ENCODE measurements around the gene LDB2. TPM values are rescaled to one million over a fixed set of nuclear protein-coding genes. Genes with fewer than 3 reads are reported as not detected.

Gene LDB2
- total and polyA plus RNA-seq, 2 donors (not counting 1 experiment from before 2014, with no cell fraction given): 41.6 to 78.3 TPM

GRCh38 chr4:16492872-16493271, 405.6 kb downstream of the LDB2 start:
- no peak overlapping the region for H3K9ac ChIP-seq (ENCODE audit: insufficient read depth, low read length)
- TF ChIP-seq CTCF (conservative IDR thresholded peaks at IDR 0.05 in 1 of 2, IDR thresholded peaks at IDR 0.05 in 1 of 2; ENCODE audit: low read depth in 1 of 2, low read length in 2 of 2) (no peak), EZH2 (IDR thresholded peaks at IDR 0.05; ENCODE audit: low read length, missing control alignments) (no peak)
- DNase-seq (ENCODE audit: low read depth in 2 of 2): no peak
- no peak overlapping the region for H3K4me2 ChIP-seq (ENCODE audit: extremely low read depth, insufficient read depth, low read length)
- no peak overlapping the region for H3K27ac ChIP-seq (ENCODE audit: insufficient read depth, low read length)
- no peaks in the 10 kb centered on the region for H4K20me1 ChIP-seq (ENCODE audit: control insufficient read depth, extremely low read depth, insufficient read depth, low read length)
- no peak overlapping the region for H3K4me3 ChIP-seq (replicated peaks in 1 of 4; ENCODE audit: control extremely low read depth in 1 of 4, insufficient read depth in 1 of 4, low read depth in 3 of 4, low read length in 4 of 4)
- no peaks in the 10 kb centered on the region for H3K4me1 ChIP-seq (ENCODE audit: control insufficient read depth, extremely low read depth, insufficient read depth, low read length)
- no peaks in the 10 kb centered on the region for H3K27me3 ChIP-seq (ENCODE audit: control insufficient read depth, insufficient read depth, low read length)
- no peaks in the 10 kb centered on the region for H3K79me2 ChIP-seq (ENCODE audit: control insufficient read depth, insufficient read depth, low read length)
- no peaks in the 10 kb centered on the region for H3K9me3 ChIP-seq (ENCODE audit: control insufficient read depth, insufficient read depth, low read depth, low read length)
- H3K36me3 ChIP-seq (ENCODE audit: control insufficient read depth, insufficient read depth, low read length): no peaks in the 10 kb centered on the region
- no peak overlapping the region for H2AFZ ChIP-seq (ENCODE audit: low read length)

- no peak overlapping the region for H2AFZ ChIP-seq (ENCODE audit: low read length)
Observed at GRCh38 chr4:16489226-16489625, 409.2 kb downstream of the LDB2 start.

GRCh38 chr4:16488084-16488483, 410.4 kb downstream of the LDB2 start:
- H3K4me1 ChIP-seq (ENCODE audit: control insufficient read depth, extremely low read depth, insufficient read depth, low read length): no peaks in the 10 kb centered on the region
- no peaks in the 10 kb centered on the region for H4K20me1 ChIP-seq (ENCODE audit: control insufficient read depth, extremely low read depth, insufficient read depth, low read length)
- H3K36me3 ChIP-seq (ENCODE audit: control insufficient read depth, insufficient read depth, low read length): no peaks in the 10 kb centered on the region
- no peak overlapping the region for H3K4me3 ChIP-seq (replicated peaks in 1 of 4; ENCODE audit: control extremely low read depth in 1 of 4, insufficient read depth in 1 of 4, low read depth in 3 of 4, low read length in 4 of 4)
- no peaks in the 10 kb centered on the region for H3K27me3 ChIP-seq (ENCODE audit: control insufficient read depth, insufficient read depth, low read length)
- no peak overlapping the region for H3K27ac ChIP-seq (ENCODE audit: insufficient read depth, low read length)
- H3K79me2 ChIP-seq (ENCODE audit: control insufficient read depth, insufficient read depth, low read length): no peaks in the 10 kb centered on the region
- H3K9ac ChIP-seq (ENCODE audit: insufficient read depth, low read length): no peak overlapping the region
- TF ChIP-seq CTCF (conservative IDR thresholded peaks at IDR 0.05 in 1 of 2, IDR thresholded peaks at IDR 0.05 in 1 of 2; ENCODE audit: low read depth in 1 of 2, low read length in 2 of 2) (no peak), EZH2 (IDR thresholded peaks at IDR 0.05; ENCODE audit: low read length, missing control alignments) (no peak)
- no peaks in the 10 kb centered on the region for H3K9me3 ChIP-seq (ENCODE audit: control insufficient read depth, insufficient read depth, low read depth, low read length)
- DNase-seq (ENCODE audit: low read depth in 2 of 2): no peak
- no peak overlapping the region for H2AFZ ChIP-seq (ENCODE audit: low read length)
- H3K4me2 ChIP-seq (ENCODE audit: extremely low read depth, insufficient read depth, low read length): no peak overlapping the region

More at GRCh38 chr4:16489226-16489625, 409.2 kb downstream of the LDB2 start:
- TF ChIP-seq CTCF (conservative IDR thresholded peaks at IDR 0.05 in 1 of 2, IDR thresholded peaks at IDR 0.05 in 1 of 2; ENCODE audit: low read depth in 1 of 2, low read length in 2 of 2) (no peak), EZH2 (IDR thresholded peaks at IDR 0.05; ENCODE audit: low read length, missing control alignments) (no peak)
- no peaks in the 10 kb centered on the region for H3K4me1 ChIP-seq (ENCODE audit: control insufficient read depth, extremely low read depth, insufficient read depth, low read length)
- no peak overlapping the region for H3K9ac ChIP-seq (ENCODE audit: insufficient read depth, low read length)
- no peak overlapping the region for H3K27ac ChIP-seq (ENCODE audit: insufficient read depth, low read length)
- H3K4me2 ChIP-seq (ENCODE audit: extremely low read depth, insufficient read depth, low read length): no peak overlapping the region
- no peaks in the 10 kb centered on the region for H3K79me2 ChIP-seq (ENCODE audit: control insufficient read depth, insufficient read depth, low read length)
- H4K20me1 ChIP-seq (ENCODE audit: control insufficient read depth, extremely low read depth, insufficient read depth, low read length): no peaks in the 10 kb centered on the region
- H3K9me3 ChIP-seq (ENCODE audit: control insufficient read depth, insufficient read depth, low read depth, low read length): no peaks in the 10 kb centered on the region
- no peaks in the 10 kb centered on the region for H3K27me3 ChIP-seq (ENCODE audit: control insufficient read depth, insufficient read depth, low read length)
- DNase-seq (ENCODE audit: low read depth in 2 of 2): no peak
- no peak overlapping the region for H3K4me3 ChIP-seq (replicated peaks in 1 of 4; ENCODE audit: control extremely low read depth in 1 of 4, insufficient read depth in 1 of 4, low read depth in 3 of 4, low read length in 4 of 4)
- no peaks in the 10 kb centered on the region for H3K36me3 ChIP-seq (ENCODE audit: control insufficient read depth, insufficient read depth, low read length)
